Mammary epithelial cell (primary cell): ENCODE results near the gene ARFIP1.

Source experiments
- EZH2 ChIP-seq: IDR thresholded peaks from 2 replicates; pipeline ENCODE4 v1.6.1; 2012; ENCODE audit warnings: low read length, inconsistent platforms, borderline replicate concordance
- TF ChIP-seq, protein P1 (sequence below), 2 donors: IDR thresholded peaks in 1 of 2; conservative IDR thresholded peaks in 1 of 2; 2 replicates each; pipeline ENCODE4 v1.5.1; 2011 to 2012; ENCODE audit warnings: inconsistent platforms in 2 of 2, low read length in 2 of 2, mild to moderate bottlenecking in 2 of 2, control low read depth in 1 of 2, low read depth in 1 of 2; ENCODE audit not compliant: insufficient read depth in 1 of 2; ENCODE audit errors: extremely low read depth in 1 of 2

DNA sequence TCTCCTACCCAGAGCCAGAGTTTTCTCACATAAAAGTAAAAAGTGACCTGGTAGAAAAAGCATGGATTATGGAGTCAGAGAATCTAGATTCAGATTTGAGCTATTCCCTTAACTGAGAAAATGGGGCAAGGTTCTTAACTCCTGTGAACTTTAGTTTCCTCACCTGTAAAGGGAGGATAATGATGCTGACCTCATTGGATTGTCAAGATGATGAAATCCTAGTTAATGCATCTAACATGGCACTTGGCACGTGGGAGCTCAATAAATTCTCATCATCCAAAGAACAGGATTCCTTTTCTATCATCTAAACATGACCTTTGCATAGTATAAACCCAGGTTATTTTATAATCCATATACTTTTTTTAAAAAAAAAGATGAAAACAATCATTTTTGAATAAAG lies 175.0 kb downstream of the ARFIP1 start:
- TF ChIP-seq, protein P1, sequence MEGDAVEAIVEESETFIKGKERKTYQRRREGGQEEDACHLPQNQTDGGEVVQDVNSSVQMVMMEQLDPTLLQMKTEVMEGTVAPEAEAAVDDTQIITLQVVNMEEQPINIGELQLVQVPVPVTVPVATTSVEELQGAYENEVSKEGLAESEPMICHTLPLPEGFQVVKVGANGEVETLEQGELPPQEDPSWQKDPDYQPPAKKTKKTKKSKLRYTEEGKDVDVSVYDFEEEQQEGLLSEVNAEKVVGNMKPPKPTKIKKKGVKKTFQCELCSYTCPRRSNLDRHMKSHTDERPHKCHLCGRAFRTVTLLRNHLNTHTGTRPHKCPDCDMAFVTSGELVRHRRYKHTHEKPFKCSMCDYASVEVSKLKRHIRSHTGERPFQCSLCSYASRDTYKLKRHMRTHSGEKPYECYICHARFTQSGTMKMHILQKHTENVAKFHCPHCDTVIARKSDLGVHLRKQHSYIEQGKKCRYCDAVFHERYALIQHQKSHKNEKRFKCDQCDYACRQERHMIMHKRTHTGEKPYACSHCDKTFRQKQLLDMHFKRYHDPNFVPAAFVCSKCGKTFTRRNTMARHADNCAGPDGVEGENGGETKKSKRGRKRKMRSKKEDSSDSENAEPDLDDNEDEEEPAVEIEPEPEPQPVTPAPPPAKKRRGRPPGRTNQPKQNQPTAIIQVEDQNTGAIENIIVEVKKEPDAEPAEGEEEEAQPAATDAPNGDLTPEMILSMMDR (conservative IDR thresholded peaks at IDR 0.05 in 1 of 2, IDR thresholded peaks at IDR 0.05 in 1 of 2; ENCODE audit: extremely low read depth in 1 of 2, insufficient read depth in 1 of 2, low read depth in 1 of 2, low read length in 2 of 2) = no peak
- TF ChIP-seq EZH2 = no peak
